ENCODE results near the gene FBXL14.

The FBXL14 gene

GRCh38 chr12:1592444-1593173 lies 1.8 kb downstream of the FBXL14 start:
- no peak for DNase-seq

DNA sequence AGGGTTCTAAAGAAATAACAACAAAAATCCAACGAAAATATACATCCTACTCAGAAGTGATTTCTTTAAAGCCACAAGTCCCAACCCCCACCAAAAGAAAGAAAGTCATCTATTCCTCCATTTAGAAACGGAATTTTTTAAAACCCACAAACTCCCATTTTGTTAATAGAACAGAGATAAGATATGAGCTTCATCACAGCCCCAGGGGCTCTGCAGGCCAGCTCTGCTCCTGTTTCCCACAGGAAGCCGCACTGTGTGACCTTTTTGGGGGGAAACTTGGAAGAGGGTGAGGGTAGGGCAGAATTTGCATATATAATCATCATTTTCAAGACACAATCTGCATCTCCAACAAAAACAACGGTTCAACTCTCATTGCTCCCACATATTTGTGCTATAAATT lies 2.8 kb downstream of the FBXL14 start:
- no peak for DNase-seq

DNA sequence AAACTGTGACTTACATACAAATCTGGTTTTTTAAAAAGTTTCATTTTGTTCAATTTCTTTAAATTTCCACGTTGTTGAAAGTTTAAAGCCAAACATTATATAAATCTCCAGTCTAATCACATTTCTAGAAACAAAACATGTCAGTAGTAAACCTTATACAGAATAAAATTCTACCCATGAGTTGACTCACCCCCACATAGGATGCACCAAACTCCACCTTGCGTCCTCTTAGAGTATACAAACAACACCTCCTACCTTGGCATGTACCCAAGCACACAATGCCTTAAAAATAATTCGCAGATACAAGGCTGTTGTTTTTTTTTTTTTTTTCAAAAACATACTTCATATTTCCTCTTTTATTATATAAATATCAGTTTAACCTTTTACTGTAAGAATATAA lies 3.3 kb downstream of the FBXL14 start:
- no peak for DNase-seq

- DNase-seq = no peak
Observed at GRCh38 chr12:1590221-1590979, 4.0 kb downstream of the FBXL14 start.

- DNase-seq = no peak
Observed at GRCh38 chr12:1588575-1588947, 5.8 kb downstream of the FBXL14 start.

- no peak for DNase-seq
Observed at GRCh38 chr12:1587927-1588574, 6.3 kb downstream of the FBXL14 start.

DNA sequence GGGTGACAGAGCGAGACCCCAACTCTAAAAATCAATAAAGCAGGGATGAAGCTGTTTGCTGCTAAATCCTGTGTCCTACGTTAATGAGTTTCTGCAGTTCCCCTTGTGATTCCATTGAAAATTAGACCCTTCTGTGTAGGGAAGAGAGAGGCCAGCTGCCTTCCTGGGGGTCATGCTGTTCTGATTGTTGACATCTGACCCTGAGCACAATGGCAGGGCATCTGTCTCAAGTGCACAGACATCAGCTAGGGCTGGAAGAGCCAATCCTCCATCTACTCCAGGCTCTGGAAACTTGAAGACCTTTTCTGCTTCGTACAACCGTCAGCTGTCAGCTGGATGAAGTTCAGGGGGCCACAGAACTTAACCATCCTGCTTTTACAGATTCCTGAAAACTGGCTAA lies 10.1 kb downstream of the FBXL14 start:
- no peak for DNase-seq

DNA sequence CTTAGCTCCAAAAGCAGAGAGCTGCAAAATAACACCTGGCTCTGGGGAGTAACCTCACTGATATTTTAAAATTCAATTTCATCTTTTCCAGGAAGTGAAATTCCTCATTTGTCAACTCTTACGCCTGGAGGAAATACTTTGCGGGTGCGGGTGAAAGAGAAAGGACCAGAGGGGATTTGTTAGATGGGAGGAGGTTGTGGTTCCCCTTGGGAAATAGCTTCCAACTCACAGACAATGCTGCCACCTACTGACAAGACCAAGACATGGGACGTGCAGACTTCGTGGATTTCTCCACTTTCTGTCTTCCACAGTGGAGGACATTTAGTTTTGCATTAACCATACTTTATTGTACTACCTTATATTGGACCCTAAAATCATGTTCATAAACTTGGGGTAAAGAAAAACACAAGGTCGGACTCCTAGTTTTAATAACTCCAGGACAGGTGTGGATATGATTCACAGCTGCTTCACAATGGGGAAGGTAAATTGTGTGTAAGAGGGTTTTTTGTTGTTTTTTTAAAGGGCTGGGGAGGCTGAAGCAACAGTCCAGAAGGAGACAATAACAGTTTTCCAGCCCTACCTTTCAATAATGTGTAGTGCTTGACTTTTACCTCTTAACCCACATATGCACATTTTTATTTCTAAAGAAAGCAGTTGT lies 10.8 kb downstream of the FBXL14 start:
- DNase-seq = no peak

- no peak for DNase-seq
Observed at GRCh38 chr12:1582709-1583050, 11.7 kb downstream of the FBXL14 start.

DNA sequence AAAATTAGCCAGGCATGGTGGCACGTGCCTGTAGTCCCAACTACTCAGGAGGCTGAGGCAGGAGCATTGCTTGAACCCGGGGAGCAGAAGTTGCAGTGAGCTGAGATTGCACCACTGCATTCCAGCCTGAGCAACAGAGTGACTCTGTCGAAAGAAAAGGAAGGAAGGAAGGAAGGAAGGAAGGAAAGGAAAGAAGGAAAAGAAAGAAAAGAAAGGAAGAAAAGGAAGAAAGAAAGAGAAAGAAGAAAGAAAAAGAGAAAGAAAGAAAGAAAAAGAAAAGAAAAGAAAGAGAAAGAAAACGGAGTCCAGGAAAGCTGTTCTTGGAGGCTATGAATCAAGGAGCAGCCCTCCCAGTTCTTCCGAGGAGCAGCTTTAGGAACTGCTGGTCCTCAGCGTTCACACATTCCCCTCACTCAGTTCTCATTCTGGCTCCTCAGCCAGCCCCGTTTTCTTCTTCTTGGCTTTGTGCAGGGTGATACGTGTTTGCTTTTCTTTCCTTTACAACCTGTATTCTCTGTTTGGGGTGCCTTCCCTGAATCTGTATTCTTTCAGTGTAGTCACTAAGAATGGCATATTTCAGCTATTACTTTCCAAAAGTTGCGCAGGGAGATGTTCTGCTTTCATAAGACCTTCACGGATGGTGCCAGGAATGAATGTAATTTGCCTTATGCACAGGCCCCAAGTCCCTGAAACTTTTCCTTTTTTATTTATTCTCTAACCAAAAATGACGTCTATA lies 12.2 kb downstream of the FBXL14 start:
- no peak for DNase-seq

DNA sequence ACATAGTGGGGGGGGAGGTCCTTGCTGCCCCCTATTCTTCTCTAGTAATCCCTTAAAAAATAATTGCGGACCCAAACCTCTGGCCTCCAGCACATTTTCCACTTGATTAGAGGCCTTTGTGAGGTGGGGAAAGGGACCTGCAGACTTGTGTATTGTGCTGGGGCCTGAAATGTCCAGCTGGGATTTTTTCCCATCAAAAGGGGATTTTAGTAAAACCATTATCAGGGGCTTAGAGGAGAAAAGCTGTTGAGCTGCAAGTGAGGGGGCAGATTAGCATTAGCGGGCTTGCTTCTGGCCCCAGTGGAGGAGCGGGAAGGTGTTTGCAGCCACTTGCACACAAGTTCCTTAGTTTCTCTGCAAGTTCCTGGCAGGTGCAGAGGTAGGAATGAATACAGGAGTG lies 13.9 kb downstream of the FBXL14 start:
- DNase-seq = no peak

DNA sequence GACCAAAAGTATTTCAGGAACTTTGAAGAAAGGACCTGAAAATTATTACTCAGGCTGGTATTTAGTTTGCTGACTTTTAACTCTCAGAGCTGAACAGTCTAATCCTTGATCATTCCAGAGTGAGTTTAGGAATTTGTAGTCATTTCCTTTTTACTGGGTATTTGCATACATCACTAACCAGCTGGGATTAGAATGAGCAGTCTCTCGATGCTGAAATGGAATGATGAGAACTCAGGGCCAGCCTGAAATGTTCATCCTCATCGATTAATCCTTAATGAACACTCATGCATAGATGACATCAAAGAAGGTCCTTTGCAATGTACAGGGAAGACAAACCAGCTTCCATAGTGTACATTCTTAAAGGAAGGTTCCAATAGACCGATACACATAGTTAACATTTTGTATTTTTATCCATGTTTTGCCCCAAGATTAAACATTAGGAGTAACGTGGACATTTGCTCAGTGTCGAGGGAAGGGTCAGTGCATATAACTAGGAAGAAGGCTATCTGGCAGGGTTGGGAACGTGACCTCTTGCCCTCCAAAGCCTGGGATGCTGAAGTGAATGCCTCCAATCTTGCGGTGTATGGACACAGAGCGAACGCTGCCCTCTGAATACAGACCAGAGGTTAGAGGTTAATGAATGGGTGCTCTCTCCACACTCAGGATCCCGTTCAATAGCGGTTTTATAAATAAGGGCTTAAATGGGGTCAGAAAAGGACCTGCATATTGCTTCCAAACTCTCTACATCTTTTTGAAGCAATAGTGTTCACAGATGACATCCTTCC lies 14.5 kb downstream of the FBXL14 start:
- DNase-seq = no peak

DNA sequence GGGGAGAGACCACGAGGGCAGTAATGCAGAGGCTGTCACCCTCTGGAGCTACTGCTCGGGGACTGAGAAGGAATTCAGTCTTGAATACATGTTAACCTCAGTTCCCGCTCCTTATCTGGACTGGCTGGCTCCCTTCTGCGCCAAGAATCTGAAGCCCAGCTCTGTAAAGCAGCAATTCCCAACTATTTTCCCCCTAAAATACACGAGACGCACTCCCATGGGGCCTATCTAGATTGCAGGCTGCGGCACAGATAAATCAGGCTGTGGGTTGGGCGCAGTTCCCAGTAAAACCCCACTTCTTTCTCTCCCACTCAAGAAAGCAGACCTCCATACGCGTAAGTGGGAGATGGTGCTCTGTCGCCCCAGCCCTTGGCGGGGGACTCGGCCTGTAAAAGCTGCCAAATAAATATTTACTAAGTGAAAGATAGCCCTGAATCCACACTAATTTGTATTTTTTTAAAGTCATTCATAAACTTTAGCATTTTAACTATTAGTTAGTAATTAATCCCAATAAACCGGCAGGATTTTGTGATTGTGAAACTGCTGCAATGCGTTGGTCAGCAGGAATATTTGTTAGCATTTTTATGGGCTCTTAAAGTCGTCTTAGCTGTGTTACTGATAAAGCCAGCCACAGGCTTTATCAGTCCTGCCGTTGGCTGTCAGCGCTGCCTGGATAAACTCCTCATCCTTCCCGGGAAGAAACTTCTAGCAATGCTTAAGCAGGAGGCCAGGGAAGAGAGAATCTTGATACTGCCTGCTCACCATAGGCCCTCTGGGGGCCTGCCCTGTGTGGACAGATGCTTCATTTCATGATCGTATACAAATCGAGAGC lies 17.8 kb downstream of the FBXL14 start:
- DNase-seq = no peak

DNA sequence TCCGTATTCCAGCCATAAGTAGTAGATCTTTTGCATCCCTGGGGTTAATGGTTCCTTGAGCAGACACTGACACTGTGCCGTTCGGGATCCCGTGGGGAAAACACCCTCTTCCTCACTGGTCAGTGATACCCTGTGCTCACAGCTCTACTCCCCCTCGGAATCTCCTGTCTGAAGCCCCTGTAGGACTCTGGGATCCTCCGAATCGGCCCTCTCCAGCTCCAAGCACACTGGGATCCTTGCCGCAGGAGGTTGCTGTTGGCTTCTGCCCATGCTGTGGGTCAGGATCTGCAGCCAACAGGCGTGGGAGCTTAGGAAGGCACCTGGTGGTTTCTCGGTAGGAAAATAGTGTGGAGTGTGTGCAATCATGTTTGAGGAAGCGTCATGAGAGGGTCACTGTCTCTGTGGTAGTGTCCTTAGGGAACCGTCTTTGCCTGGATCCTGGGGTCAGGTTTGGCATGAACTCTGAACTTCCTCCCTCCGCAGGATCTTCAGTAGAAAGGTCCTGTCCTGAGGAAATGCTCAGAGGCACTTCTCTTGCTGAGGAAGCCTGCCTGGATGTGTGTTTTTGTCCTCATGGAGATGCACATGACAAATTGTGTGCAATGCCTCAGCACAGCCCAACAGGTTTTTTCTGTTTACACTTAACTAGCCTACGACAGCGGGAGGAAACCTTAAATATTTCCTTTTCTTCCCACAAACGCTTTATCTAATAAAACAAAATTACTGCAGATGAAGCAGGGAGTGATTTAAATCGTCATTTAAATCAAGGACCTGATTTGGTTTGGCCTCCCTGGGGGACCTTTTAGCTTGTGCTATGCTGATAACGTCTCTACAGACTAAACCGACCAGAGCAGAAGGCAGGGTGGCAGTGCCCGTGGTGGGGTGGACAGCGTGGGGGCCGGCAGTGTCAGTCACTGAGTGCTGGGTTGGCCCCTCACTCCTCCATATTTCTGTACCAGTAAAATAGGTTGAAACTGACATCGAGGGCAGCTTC lies 18.7 kb downstream of the FBXL14 start:
- no peak for DNase-seq

DNA sequence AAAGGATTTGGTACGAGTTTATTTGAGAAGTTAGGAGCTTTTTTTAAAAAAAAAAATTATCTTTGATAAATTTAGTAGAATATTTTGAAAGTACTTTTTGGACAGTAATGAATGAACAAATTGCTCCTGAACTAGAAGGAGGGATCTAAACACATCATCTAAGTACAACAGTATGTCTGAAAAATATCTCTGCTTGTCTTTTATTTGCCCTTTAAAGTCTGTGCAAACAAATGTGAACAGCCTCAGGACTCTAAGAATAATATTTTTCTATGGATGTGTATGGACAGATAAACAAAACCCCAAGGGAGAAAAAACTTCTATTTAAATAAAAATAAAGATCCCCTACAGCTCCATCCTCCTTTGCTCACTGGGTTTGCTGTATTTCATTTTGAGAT lies 19.5 kb downstream of the FBXL14 start:
- no peak for DNase-seq

DNA sequence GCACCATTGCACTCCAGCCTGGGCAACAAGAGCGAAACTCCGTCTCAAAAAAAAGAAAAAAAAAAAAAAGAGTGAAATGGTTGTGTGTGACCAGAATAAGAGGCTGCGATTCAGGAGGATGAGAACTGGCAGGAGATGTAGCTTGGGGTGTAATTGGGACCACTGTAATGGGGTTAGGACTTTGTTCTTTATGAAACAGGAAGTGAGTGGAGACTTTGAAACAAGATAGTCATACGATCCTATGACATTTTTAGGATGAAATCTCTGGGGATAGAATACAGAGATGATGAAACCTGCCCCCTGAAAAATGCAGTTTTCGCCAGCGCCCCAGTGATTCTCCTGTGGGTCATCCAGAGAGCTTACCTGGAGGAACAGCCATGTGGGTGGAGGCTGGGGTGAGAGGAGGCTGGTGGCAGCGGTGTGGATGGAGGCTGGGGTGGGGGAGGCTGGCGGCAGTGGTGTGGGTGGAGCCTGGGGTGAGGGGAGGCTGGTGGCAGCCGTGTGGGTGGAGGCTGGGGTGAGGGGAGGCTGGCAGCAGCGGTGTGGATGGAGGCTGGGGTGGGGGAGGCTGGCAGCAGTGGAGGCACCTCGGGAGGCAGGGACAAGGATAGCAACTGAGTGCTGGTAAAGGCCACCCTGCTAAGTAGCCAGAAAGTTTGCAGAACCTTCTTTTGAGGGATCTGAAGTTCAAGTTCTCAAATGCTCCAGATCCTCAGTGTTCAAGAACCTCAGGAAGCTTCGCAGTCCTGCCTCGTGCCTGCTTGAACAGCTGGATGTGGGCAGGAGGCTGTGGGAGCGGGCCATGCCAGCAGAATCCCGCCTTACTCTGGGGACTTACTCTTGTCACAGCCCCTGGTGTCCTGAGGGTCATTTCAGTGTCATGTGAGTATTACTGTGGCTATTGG lies 20.2 kb downstream of the FBXL14 start:
- no peak for DNase-seq

DNA sequence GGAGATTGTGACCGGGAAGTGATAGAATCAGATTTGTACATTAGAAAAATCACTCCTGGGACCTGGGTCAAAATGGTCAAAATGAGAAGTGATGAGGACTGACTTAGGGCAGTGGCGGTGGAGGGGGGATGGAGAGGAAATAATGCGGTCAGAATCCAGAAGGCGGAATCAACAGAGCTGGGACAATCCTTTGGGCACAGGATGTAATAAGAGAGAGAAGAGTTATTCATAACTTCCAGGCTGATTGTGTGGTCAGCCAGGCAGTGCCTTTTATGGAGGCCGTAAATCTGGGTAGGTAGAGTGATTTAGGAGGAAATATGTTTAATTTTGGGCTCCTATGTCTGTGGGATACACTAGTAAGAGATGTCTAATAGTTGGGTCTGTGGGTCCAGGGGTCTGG lies 21.6 kb downstream of the FBXL14 start:
- no peak for DNase-seq

GRCh38 chr12:1567852-1568251 lies 26.5 kb downstream of the FBXL14 start:
- DNase-seq = no peak

Data from cortex of kidney (tissue), 1 donor.